ENCODE results near the gene ZBTB16. TPM values are rescaled to one million over a fixed set of nuclear protein-coding genes. Genes with fewer than 3 reads are reported as not detected.
A peak's percentile ranks its signal among the peaks of the same experiment; 100 is the strongest.

ZBTB16 gene
- total RNA-seq, 1 donor from 2014 or later: 6.4 TPM

DNA sequence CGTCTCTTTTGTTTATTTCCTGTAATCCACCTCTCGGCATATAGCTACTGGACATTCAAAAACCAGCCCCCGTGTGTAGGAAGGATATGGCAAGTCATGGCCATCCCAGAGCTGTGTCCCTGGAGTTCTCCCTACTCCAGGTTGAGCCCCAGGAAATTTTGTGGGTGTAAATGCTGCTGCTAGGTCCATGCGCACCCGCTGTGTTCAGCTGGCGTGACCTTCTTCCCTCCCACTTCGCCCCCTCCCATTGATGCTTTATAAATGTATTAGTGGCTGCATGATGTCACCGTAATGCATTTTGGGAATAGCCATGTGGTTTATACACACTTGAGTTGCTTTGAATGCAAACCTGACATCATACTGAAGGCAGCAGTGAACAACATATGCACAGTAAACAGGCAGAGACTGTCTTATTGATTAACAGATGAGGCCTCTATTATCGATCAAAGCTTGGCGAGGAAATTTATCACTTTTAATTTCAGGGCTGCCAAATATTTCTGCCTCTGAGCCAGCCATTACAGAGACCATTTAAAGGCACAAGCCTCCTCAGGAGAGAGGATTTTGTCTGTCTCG, 123.0 kb downstream of the ZBTB16 start:
- no peak for DNase-seq (ENCODE audit: low read depth in 2 of 2)

DNA sequence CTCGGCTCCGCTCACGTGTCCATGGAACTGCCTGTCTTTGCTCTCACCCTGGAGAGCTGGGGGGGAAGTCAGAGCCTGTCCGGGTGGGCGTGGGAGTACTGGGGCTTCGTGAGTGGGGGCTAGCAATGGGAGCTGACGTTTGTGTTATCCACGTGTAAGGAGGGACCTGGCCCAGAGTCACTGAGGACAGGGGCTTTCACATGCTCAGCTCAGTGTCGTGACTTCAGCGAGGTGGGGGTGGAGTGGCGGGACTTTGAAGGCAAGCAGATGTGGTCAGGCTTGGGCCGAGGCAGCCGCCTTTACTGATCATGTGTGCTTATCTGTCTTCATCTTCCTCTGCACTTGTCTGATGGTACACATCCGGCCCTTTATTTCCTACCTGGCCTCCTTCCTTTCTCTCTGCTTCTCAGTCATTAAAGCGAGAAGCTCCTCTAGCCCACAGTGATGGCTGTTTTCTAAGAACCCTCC, 123.6 kb downstream of the ZBTB16 start:
- DNase-seq (ENCODE audit: low read depth in 2 of 2): no peak

DNA sequence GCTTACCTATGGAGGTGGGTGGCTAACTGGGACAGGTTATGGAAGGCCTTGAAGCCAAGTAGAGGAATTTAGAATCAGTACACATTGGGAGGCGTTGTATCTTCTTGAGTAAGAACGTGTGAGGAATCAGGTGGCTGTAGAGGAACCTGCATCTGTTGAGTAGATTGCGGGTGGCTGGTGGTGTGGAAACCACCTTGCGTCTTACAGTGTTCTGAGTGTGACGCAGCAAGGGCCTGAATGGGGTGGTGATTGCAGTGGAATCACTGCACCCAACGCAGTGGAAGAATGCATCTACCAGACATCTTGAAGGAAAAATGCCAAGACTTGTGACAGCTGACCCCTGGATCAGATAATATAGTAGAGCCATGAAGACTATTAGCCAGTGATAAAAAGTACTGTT, 125.9 kb downstream of the ZBTB16 start:
- DNase-seq (ENCODE audit: low read depth in 2 of 2): no peak

DNA sequence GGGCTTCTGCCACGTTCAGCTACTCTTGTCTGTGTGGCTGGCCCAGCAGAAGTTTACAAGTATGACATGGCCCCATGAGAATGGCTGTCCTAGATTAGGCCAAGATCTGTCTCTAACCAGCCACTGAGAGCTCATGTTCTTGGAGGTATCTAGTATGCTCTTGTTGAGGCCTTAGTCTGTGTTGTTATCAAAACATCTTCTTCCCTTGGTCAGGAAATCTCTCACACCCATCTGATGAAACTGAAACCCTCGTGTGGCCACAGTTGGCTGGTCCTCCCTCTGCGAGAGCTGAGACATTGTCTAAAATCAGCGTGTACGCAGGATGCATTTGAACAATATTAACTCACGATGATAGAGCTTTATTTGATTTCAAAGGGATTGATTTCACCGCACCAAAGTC, 127.7 kb downstream of the ZBTB16 start:
- DNase-seq (ENCODE audit: low read depth in 2 of 2): no peak

DNA sequence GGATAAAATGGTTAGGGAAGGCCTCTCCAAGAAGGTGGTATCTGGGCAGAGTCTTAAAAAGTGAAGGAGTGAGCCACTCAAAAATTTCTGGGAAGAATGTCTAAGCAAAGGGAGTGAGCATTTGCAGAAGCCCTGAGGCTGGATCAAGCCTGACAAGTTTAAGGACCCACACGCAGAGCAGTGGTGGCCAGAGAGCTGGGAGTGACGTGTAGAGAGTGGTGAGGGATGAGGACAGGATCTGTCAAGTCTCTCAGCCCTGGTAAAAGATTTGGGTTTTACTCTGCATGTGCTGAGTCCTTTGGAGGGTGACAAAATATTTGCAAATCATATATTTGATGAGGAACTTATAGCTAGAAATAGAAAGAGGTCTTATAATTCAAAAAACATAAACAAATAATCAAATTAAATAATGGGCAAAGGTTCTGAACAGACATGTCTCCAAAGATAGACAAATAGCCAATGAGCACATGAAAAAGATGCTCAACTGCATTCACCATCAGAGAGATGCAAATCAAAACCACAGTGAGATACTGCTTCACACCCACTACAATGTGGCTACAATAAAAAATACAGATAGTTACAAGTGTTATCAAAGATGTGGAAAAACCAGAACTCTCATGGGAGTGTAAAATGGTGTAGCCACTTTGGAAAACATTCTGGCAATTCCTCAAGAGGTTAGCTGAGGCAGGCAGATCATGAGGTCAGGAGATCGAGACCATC, 129.5 kb downstream of the ZBTB16 start:
- no peak for DNase-seq (ENCODE audit: low read depth in 2 of 2)

DNA sequence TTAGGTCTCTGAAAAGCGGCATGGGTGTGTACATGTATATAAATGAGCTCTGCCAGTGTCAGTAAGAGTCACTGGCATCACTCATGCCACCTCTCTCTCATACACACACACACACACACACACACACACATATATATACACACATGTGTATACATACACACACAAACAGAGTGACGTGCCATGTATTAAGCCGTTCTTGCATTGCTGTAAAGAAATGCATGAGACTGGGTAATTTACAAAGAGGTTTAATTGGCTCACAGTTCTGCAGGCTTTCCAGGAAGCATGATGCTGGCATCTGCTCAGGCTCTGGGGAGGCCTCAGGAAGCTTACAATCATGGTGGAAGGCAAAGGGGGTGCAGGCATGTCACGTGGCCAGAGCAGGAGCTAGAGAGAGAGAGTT, 131.1 kb downstream of the ZBTB16 start:
- no peak for DNase-seq (ENCODE audit: low read depth in 2 of 2)

DNA sequence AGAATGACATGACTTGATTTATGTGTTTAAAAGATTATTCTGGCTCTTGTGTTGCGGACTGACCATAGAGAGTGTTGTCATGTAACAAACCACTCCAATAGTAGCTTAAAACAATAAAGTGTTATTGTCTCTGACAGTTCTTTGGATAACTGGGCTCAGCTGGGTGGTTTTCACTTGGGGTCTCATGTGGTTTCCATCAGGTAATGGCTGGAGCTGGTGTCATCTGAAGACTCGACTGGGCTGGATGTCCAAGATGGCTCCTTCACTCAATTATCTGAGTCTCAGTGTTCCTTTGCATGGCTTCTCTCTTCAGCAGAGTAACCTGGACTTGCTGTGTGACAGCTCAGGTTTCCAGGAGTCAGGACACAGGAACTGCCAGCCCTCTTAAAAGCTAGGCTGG, 132.4 kb downstream of the ZBTB16 start:
- DNase-seq (ENCODE audit: low read depth in 2 of 2): no peak

DNA sequence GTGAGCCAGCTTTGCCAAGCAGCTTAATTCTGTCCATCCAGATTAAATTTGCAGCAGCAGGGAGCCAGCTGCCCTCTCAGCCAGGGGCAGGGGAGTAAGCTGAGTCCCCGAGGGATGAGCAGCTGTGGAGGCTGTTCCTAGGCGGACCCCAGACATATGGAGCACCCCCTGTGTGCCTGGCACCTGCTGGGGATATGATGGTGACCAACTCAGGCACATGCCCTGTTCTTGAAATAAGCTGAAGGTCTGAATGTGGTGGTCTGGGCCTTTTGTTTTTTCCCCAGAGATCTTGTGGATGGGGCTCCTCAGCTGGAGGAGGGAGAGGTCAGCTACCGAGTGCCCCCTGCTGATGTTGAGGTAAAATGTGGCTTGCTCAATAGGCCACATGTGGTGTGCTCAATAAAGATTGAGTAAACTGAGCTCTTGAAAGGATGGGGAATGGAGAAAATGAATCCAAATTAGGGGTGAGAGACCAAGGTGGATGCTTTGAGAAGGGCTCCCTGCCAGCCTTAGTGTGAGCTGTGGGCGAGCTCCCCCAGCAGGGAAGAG, 133.4 kb downstream of the ZBTB16 start:
- no peak for DNase-seq (ENCODE audit: low read depth in 2 of 2)

DNA sequence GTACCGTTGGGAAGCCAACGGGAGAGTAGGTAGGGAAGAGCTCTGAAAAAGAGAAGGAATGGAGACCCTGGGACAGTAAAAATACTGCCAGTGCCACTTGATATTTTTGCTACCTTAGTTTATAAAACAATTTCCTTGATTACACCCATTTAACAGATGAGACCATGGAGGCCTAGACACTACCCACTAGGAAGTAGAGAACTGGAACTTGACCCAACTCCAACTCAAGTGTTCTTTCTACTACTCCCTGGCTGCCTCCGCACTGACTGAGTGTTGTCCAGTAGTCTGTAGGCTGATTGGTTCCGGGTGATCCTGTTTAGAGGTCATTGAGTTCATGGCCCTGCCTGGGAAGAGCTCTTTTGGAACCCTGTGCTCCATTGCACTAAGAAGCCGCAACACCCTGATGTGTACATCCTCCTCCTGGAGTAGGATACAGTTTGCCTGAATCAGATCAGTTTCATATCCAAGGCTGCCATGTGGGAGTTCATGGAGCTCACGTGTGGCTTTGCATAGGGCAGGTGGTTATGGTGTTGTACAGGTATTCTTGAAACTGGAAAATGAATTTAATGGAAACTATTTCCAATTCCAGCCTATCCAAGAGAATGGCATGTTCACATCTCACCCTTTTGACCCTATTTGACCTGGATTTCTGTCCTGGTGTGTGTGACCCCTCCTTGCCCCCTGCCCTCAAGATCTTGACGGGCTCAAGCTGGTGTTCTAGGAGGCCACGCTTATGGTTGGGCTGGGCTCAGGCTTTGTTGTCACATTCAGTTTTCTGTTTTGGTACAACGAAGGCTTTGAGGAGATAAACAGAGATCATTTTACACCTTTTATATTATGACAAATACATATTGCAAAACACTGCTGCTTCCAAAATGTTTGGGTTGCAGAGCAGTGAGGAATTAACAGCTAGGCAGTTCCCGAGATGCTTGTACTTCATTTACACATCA, 134.5 kb downstream of the ZBTB16 start:
- no peak for DNase-seq (ENCODE audit: low read depth in 2 of 2)

DNA sequence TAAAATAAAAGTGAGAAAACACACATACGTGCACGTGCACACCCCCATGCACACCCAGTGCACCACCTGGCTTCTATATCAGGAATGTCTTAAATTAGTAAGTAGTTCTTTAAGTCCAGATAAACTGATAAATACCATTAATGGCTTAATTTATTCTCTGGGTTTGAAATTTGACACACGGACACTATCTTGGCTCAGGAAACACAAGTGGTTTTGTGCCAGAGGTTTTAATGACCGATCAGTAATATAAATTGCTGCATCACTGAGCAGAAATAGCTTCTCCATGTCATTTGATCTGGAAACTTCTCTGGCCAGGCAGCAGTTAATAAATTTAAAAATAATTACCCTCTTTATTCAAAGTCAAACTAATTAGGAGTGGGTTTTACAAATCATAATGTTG, 135.2 kb downstream of the ZBTB16 start:
- no peak for DNase-seq (ENCODE audit: low read depth in 2 of 2)

DNA sequence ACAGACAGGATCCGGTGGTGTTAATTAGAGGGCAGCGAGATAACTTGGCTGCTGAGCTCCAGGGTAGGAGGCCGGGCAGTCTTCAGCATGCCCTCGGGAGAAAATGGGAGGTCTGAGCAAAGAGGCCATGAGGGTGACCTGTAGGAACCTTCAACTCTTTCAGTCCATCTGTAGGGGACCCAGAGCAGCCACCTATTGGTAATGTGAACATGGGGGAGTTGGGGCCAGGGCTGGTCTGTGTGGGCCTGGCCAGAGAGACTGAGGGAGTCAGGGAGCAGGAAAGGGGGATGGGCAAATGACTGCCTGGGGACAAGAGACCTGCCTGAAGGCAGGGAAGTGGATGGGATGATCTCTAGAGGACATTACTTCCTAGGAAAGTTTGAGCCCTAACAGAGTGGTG, 135.6 kb downstream of the ZBTB16 start:
- DNase-seq (ENCODE audit: low read depth in 2 of 2): no peak

DNA sequence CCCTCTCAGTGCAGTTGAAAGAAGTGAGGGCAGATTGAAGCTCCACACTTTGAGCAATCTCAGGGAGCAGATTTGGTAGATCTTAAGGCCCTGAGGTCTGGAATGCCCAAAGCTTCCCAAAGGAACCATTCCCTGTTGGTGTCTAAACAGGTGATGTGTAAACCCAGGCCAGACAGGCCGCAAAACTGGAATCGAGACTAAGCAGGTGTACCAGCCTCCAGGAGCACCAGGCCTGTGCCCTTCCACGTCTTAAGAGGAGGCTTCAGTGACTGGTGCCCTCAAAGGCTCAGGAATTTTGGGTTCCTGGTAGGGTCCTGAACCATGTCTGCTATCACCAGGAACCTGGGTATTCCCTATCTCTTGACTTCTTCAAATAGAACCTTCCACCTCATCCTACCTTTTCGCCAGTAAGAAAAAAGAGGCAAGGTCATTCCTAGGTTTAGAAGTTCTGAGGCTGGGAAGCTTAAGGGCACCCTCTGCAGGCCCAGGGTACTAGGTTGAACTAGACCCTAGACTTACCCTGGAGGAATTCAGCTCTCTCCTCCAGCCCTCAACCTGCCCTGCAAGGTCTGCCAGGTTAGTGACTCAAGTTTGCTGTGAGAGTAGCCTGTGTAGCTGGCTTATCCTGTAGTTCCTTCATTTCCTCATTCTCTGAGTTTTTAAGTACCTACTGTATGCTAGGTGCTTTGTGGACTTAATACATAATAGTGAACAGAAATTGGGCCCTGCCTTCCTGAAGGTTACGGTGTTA, 136.6 kb downstream of the ZBTB16 start:
- DNase-seq (ENCODE audit: low read depth in 2 of 2): no peak

DNA sequence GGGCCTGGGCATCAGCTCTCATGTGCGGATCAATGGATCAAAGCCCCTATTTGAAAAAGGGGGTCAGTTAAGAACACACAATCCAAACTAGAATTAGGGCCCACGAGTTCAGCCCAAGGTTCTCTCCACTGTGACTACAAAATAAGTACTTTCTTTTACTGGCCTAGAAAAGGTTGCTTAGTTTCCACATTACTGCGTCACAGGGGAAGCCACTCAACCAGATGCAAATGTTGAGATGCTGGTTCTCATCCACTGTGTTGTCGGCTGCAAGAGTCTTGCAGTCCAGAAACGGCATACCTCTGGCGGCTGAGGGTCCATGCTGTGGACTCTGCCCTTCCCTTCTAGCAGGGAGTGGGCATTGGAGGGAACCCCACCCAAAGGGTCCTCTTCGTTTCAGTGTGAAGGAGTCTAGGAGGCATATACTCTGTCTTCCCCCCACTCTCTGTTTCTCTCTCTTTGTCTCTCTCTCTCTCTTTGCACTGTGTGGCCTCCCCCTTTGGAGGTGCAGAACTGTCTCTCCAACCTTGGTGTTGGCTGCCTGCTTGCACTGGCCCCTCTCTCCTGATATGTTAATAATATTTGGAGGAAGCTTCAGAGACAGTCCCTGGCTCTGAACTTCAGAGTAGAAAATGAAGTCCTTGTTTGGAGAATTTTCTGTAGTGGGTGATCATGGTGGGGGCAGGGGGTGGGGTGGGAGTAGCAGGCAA, 137.6 kb downstream of the ZBTB16 start:
- DNase-seq (ENCODE audit: low read depth in 2 of 2): no peak

DNA sequence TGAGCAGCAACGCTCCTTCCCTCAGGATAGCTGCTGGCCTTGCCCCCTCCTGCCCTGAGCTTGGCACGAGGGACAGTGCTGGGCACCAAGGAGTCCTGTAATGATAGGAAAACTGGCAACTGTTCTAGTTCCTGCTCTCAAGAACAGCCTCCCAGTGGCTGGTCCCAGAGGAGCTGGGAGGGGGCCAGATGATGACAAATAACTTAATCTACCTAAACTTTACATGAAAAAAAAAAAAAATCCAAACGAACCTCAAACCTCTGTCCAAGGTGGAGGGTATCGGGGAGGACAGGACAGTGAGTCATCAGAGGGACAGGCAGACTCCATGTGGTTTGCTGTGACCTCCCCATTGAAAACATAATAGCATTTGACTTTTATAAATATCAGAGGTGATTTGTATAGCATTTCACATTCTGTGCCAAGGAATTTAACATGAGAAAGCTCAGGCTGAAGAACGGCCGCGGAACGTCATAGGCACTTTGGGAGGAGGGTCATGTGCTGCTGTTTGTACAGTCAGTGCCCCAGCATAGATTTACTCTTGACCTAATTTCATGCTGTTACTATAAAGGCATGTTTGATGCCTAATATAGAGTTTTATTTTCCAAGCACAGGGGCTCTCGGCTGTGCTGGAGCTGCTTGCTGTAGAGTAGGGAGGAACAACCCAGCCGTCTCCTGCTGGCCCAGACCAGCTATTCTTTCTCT, 138.4 kb downstream of the ZBTB16 start:
- peak; percentile 94 to 98 for DNase-seq (ENCODE audit: low read depth in 2 of 2)

DNA sequence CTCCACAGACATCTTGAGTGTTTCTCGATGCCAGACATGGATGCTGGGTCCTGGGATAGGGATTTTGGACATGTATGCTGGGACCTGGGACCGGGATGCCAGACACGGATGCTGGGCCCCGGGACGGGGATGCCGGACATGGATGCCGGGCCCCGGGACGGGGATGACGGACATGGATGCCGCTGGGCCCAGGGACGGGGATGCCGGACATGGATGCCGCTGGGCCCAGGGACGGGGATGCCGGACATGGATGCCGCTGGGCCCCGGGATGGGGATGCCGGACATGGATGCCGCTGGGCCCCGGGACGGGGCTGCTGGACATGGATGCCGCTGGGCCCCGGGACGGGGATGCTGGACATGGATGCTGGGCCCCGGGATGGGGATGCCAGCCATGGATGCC, 139.5 kb downstream of the ZBTB16 start:
- DNase-seq (ENCODE audit: low read depth in 2 of 2): no peak

DNA sequence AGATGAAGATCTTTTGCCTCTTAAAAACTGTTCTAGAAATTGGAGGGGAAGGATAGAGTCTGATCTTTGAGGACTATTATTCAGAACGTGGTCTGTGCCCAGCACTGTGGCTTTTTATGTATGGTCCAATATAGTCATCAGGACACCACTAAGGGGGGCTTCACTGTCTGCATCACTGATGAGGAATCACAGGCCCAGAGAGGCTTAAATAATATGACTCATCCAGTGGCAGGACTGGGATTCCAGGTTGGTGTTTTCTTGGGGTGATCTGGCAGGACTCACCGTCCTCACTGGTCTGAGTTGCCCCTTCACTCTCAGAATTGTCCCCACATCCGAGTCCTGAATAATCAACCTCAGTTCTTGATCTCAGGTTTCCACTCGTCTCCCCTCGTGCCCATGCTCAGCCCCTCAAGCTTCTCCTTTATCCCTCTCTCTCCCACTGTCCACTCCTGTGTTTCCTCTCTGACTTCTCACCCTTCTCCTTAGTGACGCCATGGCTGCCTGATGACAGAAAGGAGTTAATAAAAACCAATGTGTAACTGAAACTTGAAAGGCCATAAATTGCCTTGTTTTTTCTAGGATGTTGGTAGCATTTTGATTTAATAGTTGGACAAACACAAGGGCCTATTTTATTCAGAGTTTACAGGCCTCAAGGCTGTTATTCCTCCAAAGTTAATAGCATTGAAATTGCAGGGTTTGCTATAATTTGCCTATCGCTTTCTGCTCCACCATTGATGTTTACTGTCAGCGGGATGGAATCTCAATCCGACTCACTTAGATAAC, 141.0 kb downstream of the ZBTB16 start:
- no peak for DNase-seq (ENCODE audit: low read depth in 2 of 2)

DNA sequence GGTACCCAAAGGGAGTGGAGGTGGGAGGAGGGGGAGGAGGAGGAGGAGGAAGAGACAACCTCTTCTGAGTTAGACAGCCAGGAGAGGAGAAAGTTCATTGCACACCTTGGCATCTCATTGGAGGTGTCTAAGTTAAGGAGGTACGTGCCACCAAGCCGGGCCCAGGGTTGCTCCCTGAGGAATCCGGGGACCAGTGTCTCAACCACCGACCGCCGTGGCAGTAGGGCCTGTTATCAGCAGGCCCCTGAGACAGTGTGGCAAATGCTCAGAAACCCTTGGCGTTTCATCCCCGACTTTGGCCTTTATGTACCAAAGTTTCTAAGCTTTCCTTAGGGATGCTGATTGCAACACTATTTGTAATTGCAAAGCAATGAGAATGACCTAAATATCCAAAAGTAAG, 141.7 kb downstream of the ZBTB16 start:
- no peak for DNase-seq (ENCODE audit: low read depth in 2 of 2)

DNA sequence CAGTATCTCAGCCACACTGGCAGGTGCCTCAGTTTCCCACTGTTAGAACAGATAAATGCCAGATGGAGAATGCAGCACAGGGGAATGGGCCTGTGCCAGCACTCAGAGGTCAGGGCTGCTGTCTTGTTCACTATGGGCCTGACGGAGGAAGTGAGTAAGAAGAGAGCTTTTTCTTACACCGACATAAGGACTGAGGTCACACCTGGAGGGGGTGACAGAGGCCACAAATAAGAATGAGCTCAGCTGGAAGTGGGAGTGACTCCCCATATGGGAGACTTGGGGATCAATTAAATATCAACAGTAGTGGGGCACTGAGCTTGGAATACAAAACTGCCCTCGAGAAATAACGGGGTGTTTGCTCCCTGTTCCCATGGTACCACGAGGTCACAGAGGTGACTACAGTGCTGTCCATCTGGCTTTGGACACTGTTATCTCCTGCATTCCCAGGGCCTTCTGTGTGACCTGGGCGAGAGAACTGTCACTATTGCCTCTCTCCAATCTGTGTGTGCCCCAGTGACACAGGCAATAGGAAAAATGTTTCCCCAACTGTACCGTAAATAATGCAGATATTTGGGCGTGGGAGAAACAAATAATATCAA, 142.6 kb downstream of the ZBTB16 start:
- peak in 1 of 2 donors; percentile 58 for DNase-seq (ENCODE audit: low read depth in 2 of 2)

DNA sequence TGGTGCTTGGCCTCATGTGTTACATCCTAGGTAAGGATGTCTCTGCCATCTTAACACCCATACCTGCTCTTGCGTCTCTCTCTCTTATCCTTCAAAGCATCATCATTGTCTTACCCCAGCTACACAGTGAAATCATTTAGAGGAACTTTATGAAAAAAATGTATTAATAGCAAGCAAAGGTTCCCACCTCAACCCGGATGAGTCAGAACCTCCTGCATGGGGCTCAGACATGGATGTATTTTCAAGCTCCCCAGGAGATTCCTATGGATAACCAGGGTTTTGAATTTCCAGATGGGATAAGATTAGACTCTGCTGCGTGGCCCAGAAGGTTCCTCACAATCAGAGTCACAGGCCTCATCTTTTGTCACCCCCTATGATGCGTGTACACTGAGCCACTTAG, 147.6 kb downstream of the ZBTB16 start:
- DNase-seq (ENCODE audit: low read depth in 2 of 2): no peak
